Measurements from ENCODE around the gene SCGB1A1.
A peak's percentile ranks its signal among the peaks of the same experiment; 100 is the strongest.
"Not testable (repeated sequence)": the region's sequence is repeated elsewhere in the genome, so short reads cannot be mapped to it uniquely, and the experiment has no call there.

SCGB1A1 gene

GRCh38 chr11:62378459-62379063 lies 40.3 kb upstream of the SCGB1A1 start:
- H3K18ac ChIP-seq (ENCODE audit: low read length); H3K4ac ChIP-seq (ENCODE audit: low read depth, low read length); H4K5ac ChIP-seq (ENCODE audit: low read length); H3K27me3 ChIP-seq (ENCODE audit: insufficient read depth, low read length, poor library complexity); H3K36me3 ChIP-seq (ENCODE audit: control insufficient read depth, insufficient read depth, low read length); H3K79me2 ChIP-seq (ENCODE audit: control insufficient read depth, insufficient read depth, low read length); H2BK5ac ChIP-seq (ENCODE audit: low read length); H3K56ac ChIP-seq (ENCODE audit: low read length); H2BK15ac ChIP-seq (replicated peaks; ENCODE audit: low read depth); H3K4me1 ChIP-seq (ENCODE audit: control insufficient read depth, low read depth, low read length); H3K79me1 ChIP-seq (ENCODE audit: low read length); H2BK120ac ChIP-seq (ENCODE audit: low read depth, low read length); H4K8ac ChIP-seq (ENCODE audit: low read depth, low read length); H3K4me2 ChIP-seq (ENCODE audit: low read length); H2AK5ac ChIP-seq (ENCODE audit: low read length); H3K23ac ChIP-seq (ENCODE audit: low read length); H3K9ac ChIP-seq (ENCODE audit: low read length); H3K4me3 ChIP-seq (ENCODE audit: low read length); H3K27ac ChIP-seq (ENCODE audit: low read depth, low read length): not testable (repeated sequence)
- no CpG with 5 or more reads among the region's 9 CpGs for WGBS (ENCODE audit: extremely low coverage, insufficient coverage, low lambda C conversion rate)
- peak; percentile 73 for DNase-seq

GRCh38 chr11:62379586-62379985 lies 39.2 kb upstream of the SCGB1A1 start:
- not testable (repeated sequence) for H3K79me1 ChIP-seq (ENCODE audit: low read length)

GRCh38 chr11:62380821-62381245 lies 38.0 kb upstream of the SCGB1A1 start:
- not testable (repeated sequence) for H3K18ac ChIP-seq (ENCODE audit: low read length); H3K23ac ChIP-seq (ENCODE audit: low read length); H3K4ac ChIP-seq (ENCODE audit: low read depth, low read length); H3K79me1 ChIP-seq (ENCODE audit: low read length); H4K8ac ChIP-seq (ENCODE audit: low read depth, low read length); H2BK120ac ChIP-seq (ENCODE audit: low read depth, low read length); H2BK5ac ChIP-seq (ENCODE audit: low read length); H2BK15ac ChIP-seq (replicated peaks; ENCODE audit: low read depth); H2AK5ac ChIP-seq (ENCODE audit: low read length); H3K9ac ChIP-seq (ENCODE audit: low read length); H3K27ac ChIP-seq (ENCODE audit: low read depth, low read length); H3K56ac ChIP-seq (ENCODE audit: low read length); H3K36me3 ChIP-seq (ENCODE audit: control insufficient read depth, insufficient read depth, low read length); H3K4me2 ChIP-seq (ENCODE audit: low read length); H3K4me1 ChIP-seq (ENCODE audit: control insufficient read depth, low read depth, low read length); H4K5ac ChIP-seq (ENCODE audit: low read length); H3K4me3 ChIP-seq (ENCODE audit: low read length); H3K79me2 ChIP-seq (ENCODE audit: control insufficient read depth, insufficient read depth, low read length); H3K27me3 ChIP-seq (ENCODE audit: insufficient read depth, low read length, poor library complexity)
- DNase-seq: peak; percentile 84
- no CpG with 5 or more reads among the region's 12 CpGs for WGBS (ENCODE audit: extremely low coverage, insufficient coverage, low lambda C conversion rate)

More at GRCh38 chr11:62379586-62379985, 39.2 kb upstream of the SCGB1A1 start:
- not testable (repeated sequence) for H3K36me3 ChIP-seq (ENCODE audit: control insufficient read depth, insufficient read depth, low read length); H3K27ac ChIP-seq (ENCODE audit: low read depth, low read length); H4K8ac ChIP-seq (ENCODE audit: low read depth, low read length); H3K4ac ChIP-seq (ENCODE audit: low read depth, low read length); H3K56ac ChIP-seq (ENCODE audit: low read length); H3K23ac ChIP-seq (ENCODE audit: low read length); H3K18ac ChIP-seq (ENCODE audit: low read length); H3K4me1 ChIP-seq (ENCODE audit: control insufficient read depth, low read depth, low read length); H2BK120ac ChIP-seq (ENCODE audit: low read depth, low read length); H4K5ac ChIP-seq (ENCODE audit: low read length); H3K9ac ChIP-seq (ENCODE audit: low read length); H2AK5ac ChIP-seq (ENCODE audit: low read length); H3K4me3 ChIP-seq (ENCODE audit: low read length); H2BK5ac ChIP-seq (ENCODE audit: low read length); DNase-seq; H3K79me2 ChIP-seq (ENCODE audit: control insufficient read depth, insufficient read depth, low read length); H3K27me3 ChIP-seq (ENCODE audit: insufficient read depth, low read length, poor library complexity); H3K4me2 ChIP-seq (ENCODE audit: low read length); H2BK15ac ChIP-seq (replicated peaks; ENCODE audit: low read depth)
- no CpG with 5 or more reads among the region's 2 CpGs for WGBS (ENCODE audit: extremely low coverage, insufficient coverage, low lambda C conversion rate)

- no peak overlapping the region for H3K4me3 ChIP-seq (ENCODE audit: low read length)
- no peak overlapping the region for H4K5ac ChIP-seq (ENCODE audit: low read length)
- H3K27me3 ChIP-seq (ENCODE audit: insufficient read depth, low read length, poor library complexity): no peaks in the 10 kb centered on the region
- no peak overlapping the region for H3K4me2 ChIP-seq (ENCODE audit: low read length)
- no peak for DNase-seq
- H4K8ac ChIP-seq (ENCODE audit: low read depth, low read length): no peak overlapping the region
- H2BK15ac ChIP-seq (replicated peaks; ENCODE audit: low read depth): no peak overlapping the region
- no peaks in the 10 kb centered on the region for H3K79me1 ChIP-seq (ENCODE audit: low read length)
- no peak overlapping the region for H2AK5ac ChIP-seq (ENCODE audit: low read length)
- H3K9ac ChIP-seq (ENCODE audit: low read length): no peak overlapping the region
- no CpG with 5 or more reads among the region's 6 CpGs for WGBS (ENCODE audit: extremely low coverage, insufficient coverage, low lambda C conversion rate)
- no peak overlapping the region for H2BK120ac ChIP-seq (ENCODE audit: low read depth, low read length)
- H3K56ac ChIP-seq (ENCODE audit: low read length): no peak overlapping the region
- H3K23ac ChIP-seq (ENCODE audit: low read length): no peak overlapping the region
- no peak overlapping the region for H3K27ac ChIP-seq (ENCODE audit: low read depth, low read length)
- H3K4ac ChIP-seq (ENCODE audit: low read depth, low read length): no peak overlapping the region
- H3K36me3 ChIP-seq (ENCODE audit: control insufficient read depth, insufficient read depth, low read length): no peaks in the 10 kb centered on the region
- H2BK5ac ChIP-seq (ENCODE audit: low read length): no peak overlapping the region
- no peaks in the 10 kb centered on the region for H3K79me2 ChIP-seq (ENCODE audit: control insufficient read depth, insufficient read depth, low read length)
- no peak overlapping the region for H3K18ac ChIP-seq (ENCODE audit: low read length)
- no peaks in the 10 kb centered on the region for H3K4me1 ChIP-seq (ENCODE audit: control insufficient read depth, low read depth, low read length)
Measured at GRCh38 chr11:62383822-62384221, 35.0 kb upstream of the SCGB1A1 start.

GRCh38 chr11:62386083-62386482 lies 32.8 kb upstream of the SCGB1A1 start:
- not testable (repeated sequence) for H3K56ac ChIP-seq (ENCODE audit: low read length); H3K79me2 ChIP-seq (ENCODE audit: control insufficient read depth, insufficient read depth, low read length); H2AK5ac ChIP-seq (ENCODE audit: low read length); H3K9ac ChIP-seq (ENCODE audit: low read length); H3K4me1 ChIP-seq (ENCODE audit: control insufficient read depth, low read depth, low read length); H3K36me3 ChIP-seq (ENCODE audit: control insufficient read depth, insufficient read depth, low read length); H4K5ac ChIP-seq (ENCODE audit: low read length); H3K4ac ChIP-seq (ENCODE audit: low read depth, low read length); H2BK15ac ChIP-seq (replicated peaks; ENCODE audit: low read depth); H4K8ac ChIP-seq (ENCODE audit: low read depth, low read length); H3K27ac ChIP-seq (ENCODE audit: low read depth, low read length); H3K18ac ChIP-seq (ENCODE audit: low read length); H2BK120ac ChIP-seq (ENCODE audit: low read depth, low read length); H3K4me3 ChIP-seq (ENCODE audit: low read length); H3K23ac ChIP-seq (ENCODE audit: low read length); H3K79me1 ChIP-seq (ENCODE audit: low read length); DNase-seq; H3K4me2 ChIP-seq (ENCODE audit: low read length); H3K27me3 ChIP-seq (ENCODE audit: insufficient read depth, low read length, poor library complexity); H2BK5ac ChIP-seq (ENCODE audit: low read length)
- no CpG with 5 or more reads among the region's 3 CpGs for WGBS (ENCODE audit: extremely low coverage, insufficient coverage, low lambda C conversion rate)

- Histone ChIP-seq H3K4ac (ENCODE audit: low read depth, low read length) (no peak overlapping the region), H3K4me3 (ENCODE audit: low read length) (no peak overlapping the region), H3K27ac (ENCODE audit: low read depth, low read length) (no peak overlapping the region), H3K79me2 (ENCODE audit: control insufficient read depth, insufficient read depth, low read length) (no peaks in the 10 kb centered on the region), H3K27me3 (ENCODE audit: insufficient read depth, low read length, poor library complexity) (no peaks in the 10 kb centered on the region), H3K18ac (ENCODE audit: low read length) (no peak overlapping the region), H3K36me3 (ENCODE audit: control insufficient read depth, insufficient read depth, low read length) (no peaks in the 10 kb centered on the region), H2AK5ac (ENCODE audit: low read length) (no peak overlapping the region), H3K9ac (ENCODE audit: low read length) (no peak overlapping the region), H2BK120ac (ENCODE audit: low read depth, low read length) (no peak overlapping the region), H3K56ac (ENCODE audit: low read length) (no peak overlapping the region), H2BK5ac (ENCODE audit: low read length) (no peak overlapping the region), H4K5ac (ENCODE audit: low read length) (no peak overlapping the region), H3K4me2 (ENCODE audit: low read length) (no peak overlapping the region), H2BK15ac (replicated peaks; ENCODE audit: low read depth) (no peak overlapping the region), H3K79me1 (ENCODE audit: low read length) (no peaks in the 10 kb centered on the region), H4K8ac (ENCODE audit: low read depth, low read length) (no peak overlapping the region), H3K23ac (ENCODE audit: low read length) (no peak overlapping the region), H3K4me1 (ENCODE audit: control insufficient read depth, low read depth, low read length) (peaks cover 8% of the 10 kb centered on the region)
- no CpG with 5 or more reads among the region's 3 CpGs for WGBS (ENCODE audit: extremely low coverage, insufficient coverage, low lambda C conversion rate)
- no peak for DNase-seq
Measured at GRCh38 chr11:62387381-62387780, 31.5 kb upstream of the SCGB1A1 start.
